NCI-H446 (cell line): ENCODE data around the gene IL3RA.
"Not testable (repeated sequence)": the region's sequence is repeated elsewhere in the genome, so short reads cannot be mapped to it uniquely, and the experiment has no call there.

ENCODE experiments used
- DNase-seq, 2 experiments: peaks; one replicate each; lab custom pipeline; 2025; lab: John Stamatoyannopoulos, UW

IL3RA gene

GRCh38 chrX:1425381-1425780 is 88.8 kb downstream of the IL3RA start:
- DNase-seq, result no peak

GRCh38 chrX:1426321-1426720 is 89.7 kb downstream of the IL3RA start:
- not testable (repeated sequence) for DNase-seq

GRCh38 chrX:1427756-1428155 is 91.2 kb downstream of the IL3RA start:
- DNase-seq, result no peak

- no peak for DNase-seq
Observed at GRCh38 chrX:1430451-1430850, 93.9 kb downstream of the IL3RA start.
